KMS-11 (cell line): ENCODE data around the gene KCNE3.

Source experiments
- H2AFZ ChIP-seq: fragments of 200-600 bp; sonication (generic); 2 replicates; pipeline ENCODE4 v1.6.1; 2016; ENCODE audit warnings: antibody characterized with exemption, mixed run types, low read depth
- H3K27ac ChIP-seq: fragments of 200-600 bp; sonication (generic); 2 replicates; pipeline ENCODE4 v1.6.1; 2016; ENCODE audit warnings: mild to moderate bottlenecking, mixed run types
- H3K27me3 ChIP-seq: fragments of 200-600 bp; sonication (generic); 2 replicates; pipeline ENCODE4 v1.6.1; 2017; ENCODE audit warnings: mild to moderate bottlenecking, low read depth, mixed run types, moderate library complexity; ENCODE audit not compliant: insufficient read depth
- H3K36me3 ChIP-seq: fragments of 200-600 bp; sonication (generic); 2 replicates; pipeline ENCODE4 v1.6.1; 2017; ENCODE audit warnings: mild to moderate bottlenecking, mixed run types; ENCODE audit not compliant: insufficient read depth
- H3K4me1 ChIP-seq: fragments of 200-600 bp; sonication (generic); 2 replicates; pipeline ENCODE4 v1.6.1; 2016; ENCODE audit warnings: mild to moderate bottlenecking, low read depth, mixed run types; ENCODE audit not compliant: poor library complexity, severe bottlenecking
- H3K4me2 ChIP-seq: fragments of 200-600 bp; sonication (generic); 2 replicates; pipeline ENCODE4 v1.7.0; 2016; ENCODE audit warnings: mild to moderate bottlenecking, mixed run types
- H3K4me3 ChIP-seq: fragments of 200-600 bp; sonication (generic); IDR thresholded peaks from 2 replicates; pipeline ENCODE4 v1.6.1; 2017; ENCODE audit warnings: low read depth, low read length, mixed read lengths; ENCODE audit not compliant: insufficient read depth
- H3K79me2 ChIP-seq: fragments of 200-600 bp; sonication (generic); 2 replicates; pipeline ENCODE4 v1.6.1; 2016; ENCODE audit warnings: low read depth, mixed run types; ENCODE audit not compliant: insufficient read depth
- H3K9ac ChIP-seq: fragments of 200-600 bp; sonication (generic); 2 replicates; pipeline ENCODE4 v1.6.1; 2016; ENCODE audit warnings: mild to moderate bottlenecking, mixed run types
- H4K20me1 ChIP-seq: fragments of 200-600 bp; sonication (generic); 2 replicates; pipeline ENCODE4 v1.6.1; 2016; ENCODE audit warnings: mild to moderate bottlenecking, mixed run types; ENCODE audit not compliant: insufficient read depth
- TF ChIP-seq, protein P1 (sequence below): fragments of 200-600 bp; sonication (generic); conservative IDR thresholded peaks from 2 replicates; pipeline ENCODE4 v1.6.1; 2017; ENCODE audit warnings: low read depth, mild to moderate bottlenecking, antibody characterized with exemption, low read length, moderate library complexity, mixed read lengths

Gene KCNE3

DNA sequence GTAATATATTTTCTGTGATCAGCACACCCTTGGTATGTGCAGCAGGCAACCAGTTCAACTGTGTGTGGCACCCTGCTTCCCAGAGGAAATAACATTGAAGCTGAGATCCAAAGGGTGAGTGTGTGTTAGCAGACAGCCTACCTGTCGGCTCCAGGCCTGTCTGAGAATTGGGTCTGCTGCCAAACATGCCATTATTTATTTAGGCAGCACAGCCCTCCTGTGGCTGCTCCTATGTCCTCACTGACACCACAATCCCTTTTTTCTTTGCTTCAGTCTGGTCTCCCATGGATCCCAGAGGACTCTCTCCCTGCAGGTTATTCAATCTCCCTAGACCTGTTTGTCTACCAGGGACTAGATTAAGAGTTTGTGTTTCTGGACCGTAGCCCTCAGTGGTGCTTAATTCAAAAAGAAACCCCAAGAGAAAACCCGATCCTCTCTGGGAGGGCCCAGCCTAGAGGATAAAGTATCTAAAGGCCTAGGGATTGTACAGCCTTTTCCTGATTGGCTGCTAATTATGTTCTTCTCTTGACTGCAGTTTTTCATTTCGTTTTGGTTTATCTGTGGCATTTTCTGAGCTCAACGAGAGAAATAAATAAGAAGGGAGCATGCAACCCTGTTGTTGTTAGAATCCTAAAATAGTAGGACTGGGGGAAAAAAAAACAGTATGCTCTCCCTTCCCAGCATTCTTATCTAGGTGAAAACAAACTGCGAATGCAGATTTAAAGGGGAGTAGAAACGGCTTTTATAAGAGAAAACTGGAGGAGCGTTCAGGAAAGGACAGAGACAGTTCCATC, 24.1 kb downstream of the KCNE3 start:
- Histone ChIP-seq H3K27me3 (no peaks in the 10 kb centered on the region), H3K79me2 (no peaks in the 10 kb centered on the region), H3K9ac (no peak overlapping the region), H3K27ac (no peak overlapping the region), H3K4me3 (no peak overlapping the region), H2AFZ (no peak overlapping the region), H3K4me1 (no peaks in the 10 kb centered on the region), H4K20me1 (no peaks in the 10 kb centered on the region), H3K4me2 (no peak overlapping the region), H3K36me3 (no peaks in the 10 kb centered on the region)
- TF ChIP-seq, protein P1, sequence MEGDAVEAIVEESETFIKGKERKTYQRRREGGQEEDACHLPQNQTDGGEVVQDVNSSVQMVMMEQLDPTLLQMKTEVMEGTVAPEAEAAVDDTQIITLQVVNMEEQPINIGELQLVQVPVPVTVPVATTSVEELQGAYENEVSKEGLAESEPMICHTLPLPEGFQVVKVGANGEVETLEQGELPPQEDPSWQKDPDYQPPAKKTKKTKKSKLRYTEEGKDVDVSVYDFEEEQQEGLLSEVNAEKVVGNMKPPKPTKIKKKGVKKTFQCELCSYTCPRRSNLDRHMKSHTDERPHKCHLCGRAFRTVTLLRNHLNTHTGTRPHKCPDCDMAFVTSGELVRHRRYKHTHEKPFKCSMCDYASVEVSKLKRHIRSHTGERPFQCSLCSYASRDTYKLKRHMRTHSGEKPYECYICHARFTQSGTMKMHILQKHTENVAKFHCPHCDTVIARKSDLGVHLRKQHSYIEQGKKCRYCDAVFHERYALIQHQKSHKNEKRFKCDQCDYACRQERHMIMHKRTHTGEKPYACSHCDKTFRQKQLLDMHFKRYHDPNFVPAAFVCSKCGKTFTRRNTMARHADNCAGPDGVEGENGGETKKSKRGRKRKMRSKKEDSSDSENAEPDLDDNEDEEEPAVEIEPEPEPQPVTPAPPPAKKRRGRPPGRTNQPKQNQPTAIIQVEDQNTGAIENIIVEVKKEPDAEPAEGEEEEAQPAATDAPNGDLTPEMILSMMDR: no peak

DNA sequence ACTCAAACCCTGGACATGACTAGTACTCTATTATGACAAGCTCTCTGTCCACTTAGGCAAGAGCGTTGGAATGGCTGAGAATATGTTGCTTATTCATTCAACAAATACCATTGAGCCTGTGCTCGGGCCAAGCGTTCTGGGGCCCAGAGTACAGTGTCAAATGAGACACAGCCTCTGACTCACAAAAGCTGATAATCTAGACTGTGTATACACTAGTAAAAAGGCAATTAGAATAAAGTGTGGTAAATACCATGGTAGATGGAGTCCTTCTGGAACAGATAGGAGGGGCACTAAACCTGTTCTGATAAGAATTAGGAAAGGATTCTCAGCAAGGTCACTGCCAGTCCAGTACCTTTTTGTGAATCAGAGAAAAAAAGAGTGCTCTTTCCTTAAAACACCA, 24.7 kb downstream of the KCNE3 start:
- Histone ChIP-seq H3K9ac (no peak overlapping the region), H3K4me3 (no peak overlapping the region), H3K27me3 (no peaks in the 10 kb centered on the region), H3K4me2 (no peak overlapping the region), H3K4me1 (no peaks in the 10 kb centered on the region), H4K20me1 (no peaks in the 10 kb centered on the region), H3K79me2 (no peaks in the 10 kb centered on the region), H3K36me3 (no peaks in the 10 kb centered on the region), H3K27ac (no peak overlapping the region), H2AFZ (no peak overlapping the region)
- TF ChIP-seq, protein P1: no peak

DNA sequence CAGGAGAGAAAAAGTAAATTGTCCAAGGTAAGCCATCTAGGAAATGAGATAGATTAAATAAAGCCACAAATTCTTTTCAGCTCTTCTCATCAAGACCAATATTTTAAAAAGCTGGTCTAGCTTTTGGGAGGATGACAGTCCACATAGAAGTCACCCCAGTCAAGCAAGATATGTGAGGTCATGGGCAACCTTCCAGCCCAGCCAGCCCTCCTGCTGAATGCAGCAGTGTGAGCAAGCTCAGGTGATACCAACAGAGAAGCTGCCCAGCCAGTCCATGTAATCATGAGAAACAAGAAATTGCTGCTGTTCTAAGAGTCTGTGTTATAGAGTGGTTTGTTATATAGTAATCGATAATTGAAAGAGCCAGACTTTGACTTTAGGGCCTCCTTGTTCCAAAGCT, 28.7 kb downstream of the KCNE3 start:
- H3K4me3 ChIP-seq: no peak overlapping the region
- no peaks in the 10 kb centered on the region for H3K4me1 ChIP-seq
- H3K4me2 ChIP-seq: no peak overlapping the region
- H3K9ac ChIP-seq: no peak overlapping the region
- no peak overlapping the region for H3K27ac ChIP-seq
- no peaks in the 10 kb centered on the region for H3K36me3 ChIP-seq
- no peaks in the 10 kb centered on the region for H3K27me3 ChIP-seq
- no peaks in the 10 kb centered on the region for H4K20me1 ChIP-seq
- H2AFZ ChIP-seq: no peak overlapping the region
- H3K79me2 ChIP-seq: no peaks in the 10 kb centered on the region
- TF ChIP-seq, protein P1: no peak

DNA sequence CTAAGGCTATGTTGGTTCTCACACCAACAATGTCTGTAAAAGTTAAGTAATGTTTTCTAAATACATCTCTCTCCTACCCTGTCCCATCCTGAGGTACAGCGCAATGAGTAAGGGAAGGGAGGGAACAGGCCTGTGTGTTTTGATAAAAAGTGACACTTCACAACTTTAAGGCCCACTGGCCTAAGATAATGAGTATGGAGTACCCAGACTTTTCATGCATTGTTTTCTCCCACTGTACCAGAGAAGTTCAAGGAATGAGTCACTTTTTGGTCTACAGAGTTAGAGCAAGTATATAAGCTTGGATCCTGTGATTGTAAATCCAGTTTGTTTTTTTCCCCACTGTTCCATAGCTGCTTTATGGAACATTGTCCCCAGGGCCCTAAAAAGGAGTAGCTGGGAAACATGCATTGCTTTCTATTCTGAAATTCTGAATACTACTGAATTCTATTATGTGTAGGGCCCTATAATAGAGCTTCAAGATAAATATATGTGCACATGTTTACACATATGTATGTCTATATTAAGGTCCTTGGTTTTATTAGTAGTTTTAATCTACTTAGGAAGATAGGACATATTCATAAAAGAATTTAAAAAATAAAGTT, 29.8 kb downstream of the KCNE3 start:
- Histone ChIP-seq H3K27ac (no peak overlapping the region), H2AFZ (no peak overlapping the region), H3K4me2 (no peak overlapping the region), H3K36me3 (no peaks in the 10 kb centered on the region), H3K4me1 (no peaks in the 10 kb centered on the region), H3K4me3 (no peak overlapping the region), H3K79me2 (no peaks in the 10 kb centered on the region), H3K9ac (no peak overlapping the region), H4K20me1 (no peaks in the 10 kb centered on the region), H3K27me3 (no peaks in the 10 kb centered on the region)
- TF ChIP-seq, protein P1: no peak
